Cardiac muscle cell (in vitro differentiated cells and primary cell): ENCODE data around the gene DNAJC16. TPM values are rescaled to one million over a fixed set of nuclear protein-coding genes. Genes with fewer than 3 reads are reported as not detected.

ENCODE experiments used
- DNase-seq, 2 donors: peaks; one replicate each; pipeline versions ENCODE4 v3.0.0 to v3.0.0-alpha.2; 2010 to 2017; ENCODE audit warnings: low read depth in 1 of 2, low spot score in 1 of 2
- H3K27ac ChIP-seq: fragments of 200-600 bp; sonication (generic); 2 replicates; pipeline ENCODE4 v1.5.1; 2016
- H3K27me3 ChIP-seq: fragments of 200-600 bp; sonication (generic); 2 replicates; pipeline ENCODE4 v1.6.0; 2016; ENCODE audit warnings: control low read depth
- H3K36me3 ChIP-seq: fragments of 200-600 bp; sonication (generic); 2 replicates; pipeline ENCODE4 v1.5.1; 2016; ENCODE audit warnings: control low read depth
- H3K4me1 ChIP-seq: fragments of 200-600 bp; sonication (generic); 2 replicates; pipeline ENCODE4 v1.8.1; 2017; ENCODE audit warnings: low read depth, mild to moderate bottlenecking, mixed run types
- H3K4me3 ChIP-seq: fragments of 200-600 bp; sonication (generic); 2 replicates; pipeline ENCODE4 v1.5.1; 2016; ENCODE audit warnings: mild to moderate bottlenecking
- H3K9me3 ChIP-seq: fragments of 200-600 bp; sonication (generic); 2 replicates; pipeline ENCODE4 v1.5.1; 2017; ENCODE audit warnings: low read depth, mild to moderate bottlenecking, control low read depth
- CTCF ChIP-seq: IDR thresholded peaks from 2 replicates; pipeline ENCODE4 v1.5.1; 2012; ENCODE audit warnings: low read depth, mild to moderate bottlenecking, low read length
- polyA plus RNA-seq: library from polyadenylated mRNA; unstranded; fragments of >200 nt; fragmentation: Nextera tagmentation; extraction: Ambion mirVana; gene quantifications from 2 replicates; pipeline ENCODE4 v1.2.1, GENCODE V29; 2016
- total RNA-seq: library from RNA; depleted of rRNA; stranded (reverse); fragments of >200 nt; gene quantifications from 2 replicates; pipeline ENCODE4 v1.2.3, GENCODE V29; 2016

Gene DNAJC16
- total and polyA plus RNA-seq, 2 experiments from 2014 or later: 9.4 to 17.8 TPM

GRCh38 chr1:15557008-15557407, 30.4 kb downstream of the DNAJC16 start:
- Histone ChIP-seq H3K36me3 (peaks cover 23% of the 10 kb centered on the region), H3K27ac (no peak overlapping the region), H3K27me3 (no peaks in the 10 kb centered on the region), H3K4me1 (no peaks in the 10 kb centered on the region), H3K4me3 (no peak overlapping the region), H3K9me3 (no peaks in the 10 kb centered on the region)
- no peak for TF ChIP-seq CTCF
- no peak for DNase-seq

GRCh38 chr1:15557594-15557993, 30.9 kb downstream of the DNAJC16 start:
- Histone ChIP-seq H3K4me3 (no peak overlapping the region), H3K27ac (no peak overlapping the region), H3K9me3 (no peaks in the 10 kb centered on the region), H3K36me3 (peaks cover 28% of the 10 kb centered on the region), H3K27me3 (no peaks in the 10 kb centered on the region), H3K4me1 (no peaks in the 10 kb centered on the region)
- TF ChIP-seq CTCF: no peak
- no peak for DNase-seq

GRCh38 chr1:15558516-15558915, 31.9 kb downstream of the DNAJC16 start:
- DNase-seq: no peak
- Histone ChIP-seq H3K36me3 (peaks cover 33% of the 10 kb centered on the region), H3K27ac (no peak overlapping the region), H3K4me1 (no peaks in the 10 kb centered on the region), H3K27me3 (no peaks in the 10 kb centered on the region), H3K4me3 (no peak overlapping the region), H3K9me3 (no peaks in the 10 kb centered on the region)
- TF ChIP-seq CTCF: no peak

- Histone ChIP-seq H3K4me3 (no peak overlapping the region), H3K27me3 (no peaks in the 10 kb centered on the region), H3K27ac (no peak overlapping the region), H3K36me3 (peaks cover 38% of the 10 kb centered on the region), H3K9me3 (no peaks in the 10 kb centered on the region), H3K4me1 (no peaks in the 10 kb centered on the region)
- DNase-seq: no peak
- TF ChIP-seq CTCF: no peak
Observed at GRCh38 chr1:15559189-15559810, 32.7 kb downstream of the DNAJC16 start.

- peaks cover 60% of the 10 kb centered on the region for H3K36me3 ChIP-seq
Observed at GRCh38 chr1:15568387-15569073, 41.9 kb downstream of the DNAJC16 start.

More at GRCh38 chr1:15568387-15569073, 41.9 kb downstream of the DNAJC16 start:
- H3K9me3 ChIP-seq: no peaks in the 10 kb centered on the region
- peak overlapping the region; percentile 13 for H3K27ac ChIP-seq
- H3K27me3 ChIP-seq: no peaks in the 10 kb centered on the region
- no peak for TF ChIP-seq CTCF
- no peaks in the 10 kb centered on the region for H3K4me1 ChIP-seq
- no peak overlapping the region for H3K4me3 ChIP-seq
- DNase-seq: no peak
